Measurements from ENCODE around the gene PTPN4.
A peak's percentile ranks its signal among the peaks of the same experiment; 100 is the strongest.

Gene PTPN4

GRCh38 chr2:119879502-119879901, 119.8 kb downstream of the PTPN4 start:
- Histone ChIP-seq H3K9me3 (ENCODE audit: insufficient read depth, low read depth, low read length) (no peaks in the 10 kb centered on the region), H2AK5ac (ENCODE audit: low read length) (no peak overlapping the region), H3K27me3 (ENCODE audit: insufficient read depth, low read length) (no peaks in the 10 kb centered on the region), H4K8ac (ENCODE audit: low read depth, low read length) (no peak overlapping the region), H4K12ac (ENCODE audit: low read depth, low read length) (no peak overlapping the region), H3K4me3 (ENCODE audit: low read depth, low read length) (no peak overlapping the region), H3K79me2 (ENCODE audit: control insufficient read depth, insufficient read depth, low read length, poor library complexity) (no peaks in the 10 kb centered on the region), H3K23ac (ENCODE audit: low read length) (no peak overlapping the region), H2BK5ac (ENCODE audit: low read depth, low read length, poor library complexity) (no peak overlapping the region), H3K36me3 (ENCODE audit: control insufficient read depth in 1 of 2, insufficient read depth in 2 of 2, low read length in 2 of 2) (no peaks in the 10 kb centered on the region), H3K9ac (ENCODE audit: low read length) (no peak overlapping the region), H3K14ac (ENCODE audit: low read length) (no peak overlapping the region), H2BK120ac (ENCODE audit: insufficient read depth, low read length, poor library complexity) (no peak overlapping the region), H3K18ac (ENCODE audit: low read length) (no peak overlapping the region), H3K79me1 (ENCODE audit: low read length) (no peaks in the 10 kb centered on the region), H3K4me1 (ENCODE audit: control insufficient read depth in 1 of 2, insufficient read depth in 2 of 2, low read length in 2 of 2) (no peaks in the 10 kb centered on the region), H3K4me2 (ENCODE audit: low read length) (no peak overlapping the region), H3K27ac (ENCODE audit: low read depth, low read length) (no peak overlapping the region), H2BK12ac (ENCODE audit: low read length) (no peak overlapping the region), H3K4ac (ENCODE audit: low read depth, low read length) (no peak overlapping the region), H2AFZ (ENCODE audit: insufficient read depth, low read length, poor library complexity) (no peak overlapping the region), H4K91ac (ENCODE audit: low read depth, low read length) (no peak overlapping the region)
- DNase-seq = no peak

GRCh38 chr2:119888680-119889079, 129.0 kb downstream of the PTPN4 start:
- H4K8ac ChIP-seq (ENCODE audit: low read depth, low read length) = no peak overlapping the region
- no peak overlapping the region for H3K4me2 ChIP-seq (ENCODE audit: low read length)

GRCh38 chr2:119897736-119898395, 138.1 kb downstream of the PTPN4 start:
- H3K27me3 ChIP-seq (ENCODE audit: insufficient read depth, low read length) = no peaks in the 10 kb centered on the region
- no peak overlapping the region for H3K27ac ChIP-seq (ENCODE audit: low read depth, low read length)
- H3K36me3 ChIP-seq (ENCODE audit: control insufficient read depth in 1 of 2, insufficient read depth in 2 of 2, low read length in 2 of 2) = peaks cover 4 to 7% of the 10 kb centered on the region in 2 experiments
- no peak overlapping the region for H2BK12ac ChIP-seq (ENCODE audit: low read length)
- H3K4me2 ChIP-seq (ENCODE audit: low read length) = no peak overlapping the region
- H3K79me2 ChIP-seq (ENCODE audit: control insufficient read depth, insufficient read depth, low read length, poor library complexity) = no peaks in the 10 kb centered on the region
- H2AK5ac ChIP-seq (ENCODE audit: low read length) = no peak overlapping the region
- H2AFZ ChIP-seq (ENCODE audit: insufficient read depth, low read length, poor library complexity) = no peak overlapping the region
- H2BK5ac ChIP-seq (ENCODE audit: low read depth, low read length, poor library complexity) = no peak overlapping the region
- no peak overlapping the region for H3K18ac ChIP-seq (ENCODE audit: low read length)
- no peaks in the 10 kb centered on the region for H3K79me1 ChIP-seq (ENCODE audit: low read length)
- H3K9me3 ChIP-seq (ENCODE audit: insufficient read depth, low read depth, low read length) = no peaks in the 10 kb centered on the region
- no CpG with 5 or more reads among the region's 5 CpGs for WGBS (ENCODE audit: extremely low coverage, insufficient coverage, insufficient read length)
- H3K14ac ChIP-seq (ENCODE audit: low read length) = no peak overlapping the region
- no peak overlapping the region for H3K4me3 ChIP-seq (ENCODE audit: low read depth, low read length)
- no peak overlapping the region for H2BK120ac ChIP-seq (ENCODE audit: insufficient read depth, low read length, poor library complexity)
- H4K12ac ChIP-seq (ENCODE audit: low read depth, low read length) = no peak overlapping the region
- H3K4ac ChIP-seq (ENCODE audit: low read depth, low read length) = no peak overlapping the region
- no peak overlapping the region for H4K91ac ChIP-seq (ENCODE audit: low read depth, low read length)
- no peak for DNase-seq
- no peak overlapping the region for H4K8ac ChIP-seq (ENCODE audit: low read depth, low read length)
- H3K4me1 ChIP-seq (ENCODE audit: control insufficient read depth in 1 of 2, insufficient read depth in 2 of 2, low read length in 2 of 2) = no peaks in the 10 kb centered on the region
- no peak overlapping the region for H3K9ac ChIP-seq (ENCODE audit: low read length)
- no peak overlapping the region for H3K23ac ChIP-seq (ENCODE audit: low read length)

More at GRCh38 chr2:119888680-119889079, 129.0 kb downstream of the PTPN4 start:
- Histone ChIP-seq H3K36me3 (ENCODE audit: control insufficient read depth in 1 of 2, insufficient read depth in 2 of 2, low read length in 2 of 2) (peaks cover 0 to 2% of the 10 kb centered on the region in 2 experiments), H4K91ac (ENCODE audit: low read depth, low read length) (no peak overlapping the region), H3K18ac (ENCODE audit: low read length) (no peak overlapping the region), H2BK12ac (ENCODE audit: low read length) (no peak overlapping the region), H4K12ac (ENCODE audit: low read depth, low read length) (no peak overlapping the region), H2BK120ac (ENCODE audit: insufficient read depth, low read length, poor library complexity) (no peak overlapping the region), H3K4ac (ENCODE audit: low read depth, low read length) (no peak overlapping the region), H3K79me1 (ENCODE audit: low read length) (no peaks in the 10 kb centered on the region), H3K23ac (ENCODE audit: low read length) (no peak overlapping the region), H2AK5ac (ENCODE audit: low read length) (no peak overlapping the region), H2BK5ac (ENCODE audit: low read depth, low read length, poor library complexity) (no peak overlapping the region), H3K9me3 (ENCODE audit: insufficient read depth, low read depth, low read length) (no peaks in the 10 kb centered on the region), H3K27ac (ENCODE audit: low read depth, low read length) (no peak overlapping the region), H3K14ac (ENCODE audit: low read length) (no peak overlapping the region), H3K4me1 (ENCODE audit: control insufficient read depth in 1 of 2, insufficient read depth in 2 of 2, low read length in 2 of 2) (no peaks in the 10 kb centered on the region), H3K4me3 (ENCODE audit: low read depth, low read length) (no peak overlapping the region), H3K27me3 (ENCODE audit: insufficient read depth, low read length) (no peaks in the 10 kb centered on the region), H2AFZ (ENCODE audit: insufficient read depth, low read length, poor library complexity) (no peak overlapping the region), H3K79me2 (ENCODE audit: control insufficient read depth, insufficient read depth, low read length, poor library complexity) (no peaks in the 10 kb centered on the region), H3K9ac (ENCODE audit: low read length) (no peak overlapping the region)
- no peak for DNase-seq
- WGBS (ENCODE audit: extremely low coverage, insufficient coverage, insufficient read length) = no CpG with 5 or more reads among the region's 2 CpGs

GRCh38 chr2:119901013-119901412, 141.3 kb downstream of the PTPN4 start:
- no peak overlapping the region for H4K12ac ChIP-seq (ENCODE audit: low read depth, low read length)
- no peak overlapping the region for H3K4me2 ChIP-seq (ENCODE audit: low read length)
- no peak overlapping the region for H2BK12ac ChIP-seq (ENCODE audit: low read length)
- H3K9ac ChIP-seq (ENCODE audit: low read length) = no peak overlapping the region
- WGBS (ENCODE audit: extremely low coverage, insufficient coverage, insufficient read length) = no CpG with 5 or more reads among the region's 2 CpGs
- H3K4me1 ChIP-seq (ENCODE audit: control insufficient read depth in 1 of 2, insufficient read depth in 2 of 2, low read length in 2 of 2) = no peaks in the 10 kb centered on the region
- no peak overlapping the region for H3K14ac ChIP-seq (ENCODE audit: low read length)
- H3K18ac ChIP-seq (ENCODE audit: low read length) = no peak overlapping the region
- no peak overlapping the region for H2AFZ ChIP-seq (ENCODE audit: insufficient read depth, low read length, poor library complexity)
- no peak overlapping the region for H2BK120ac ChIP-seq (ENCODE audit: insufficient read depth, low read length, poor library complexity)
- H3K4me3 ChIP-seq (ENCODE audit: low read depth, low read length) = no peak overlapping the region
- no peaks in the 10 kb centered on the region for H3K79me1 ChIP-seq (ENCODE audit: low read length)
- peaks cover 5% of the 10 kb centered on the region for H3K9me3 ChIP-seq (ENCODE audit: insufficient read depth, low read depth, low read length)
- H3K4ac ChIP-seq (ENCODE audit: low read depth, low read length) = no peak overlapping the region
- H3K27me3 ChIP-seq (ENCODE audit: insufficient read depth, low read length) = no peaks in the 10 kb centered on the region
- no peak overlapping the region for H4K8ac ChIP-seq (ENCODE audit: low read depth, low read length)
- H2AK5ac ChIP-seq (ENCODE audit: low read length) = no peak overlapping the region
- DNase-seq = peak in 1 of 2 donors; percentile 37
- no peak overlapping the region for H3K23ac ChIP-seq (ENCODE audit: low read length)
- no peak overlapping the region for H2BK5ac ChIP-seq (ENCODE audit: low read depth, low read length, poor library complexity)
- H4K91ac ChIP-seq (ENCODE audit: low read depth, low read length) = no peak overlapping the region
- H3K27ac ChIP-seq (ENCODE audit: low read depth, low read length) = no peak overlapping the region
- H3K79me2 ChIP-seq (ENCODE audit: control insufficient read depth, insufficient read depth, low read length, poor library complexity) = no peaks in the 10 kb centered on the region
- peaks cover 10 to 16% of the 10 kb centered on the region in 2 experiments for H3K36me3 ChIP-seq (ENCODE audit: control insufficient read depth in 1 of 2, insufficient read depth in 2 of 2, low read length in 2 of 2)

Measured in trophoblast cell (in vitro differentiated cells and primary cell).